Endodermal cell (in vitro differentiated cells): Measurements from ENCODE around the gene RARRES1. TPM values are rescaled to one million over a fixed set of nuclear protein-coding genes. Genes with fewer than 3 reads are reported as not detected.

Experiments used
- DNase-seq: peaks from one replicate; pipeline ENCODE4 v3.0.0-alpha.2; 2017
- H3K27ac ChIP-seq: 2 replicates; pipeline ENCODE4 v1.5.1; 2013; ENCODE audit warnings: mild to moderate bottlenecking, low read depth, low read length, moderate library complexity
- H3K27me3 ChIP-seq: 2 replicates; pipeline ENCODE4 v1.6.1; 2013; ENCODE audit warnings: mild to moderate bottlenecking, low read length, moderate library complexity; ENCODE audit not compliant: insufficient read depth, control insufficient read depth, poor library complexity, severe bottlenecking
- H3K36me3 ChIP-seq: 2 replicates; pipeline ENCODE4 v1.7.0; 2013; ENCODE audit warnings: mild to moderate bottlenecking, low read length, moderate library complexity; ENCODE audit not compliant: control insufficient read depth, insufficient read depth
- H3K4me1 ChIP-seq: one replicate; pipeline ENCODE4 v1.7.0; 2013; ENCODE audit warnings: low read length; ENCODE audit not compliant: control insufficient read depth, insufficient read depth
- H3K4me3 ChIP-seq: 2 replicates; pipeline ENCODE4 v1.5.1; 2013; ENCODE audit warnings: mild to moderate bottlenecking, low read length, moderate library complexity
- H3K9ac ChIP-seq: 2 replicates; pipeline ENCODE4 v1.6.1; 2013; ENCODE audit warnings: mild to moderate bottlenecking, low read length, moderate library complexity; ENCODE audit not compliant: poor library complexity, severe bottlenecking; ENCODE audit errors: extremely low read depth
- H3K9me3 ChIP-seq: 2 replicates; pipeline ENCODE4 v1.6.1; 2013; ENCODE audit warnings: mild to moderate bottlenecking, low read length, moderate library complexity; ENCODE audit not compliant: control insufficient read depth
- H3K27ac Mint-ChIP-seq: 2 replicates; pipeline ENCODE4 v1.8.0; 2020; ENCODE audit warnings: mixed read lengths
- H3K27me3 Mint-ChIP-seq: 2 replicates; pipeline ENCODE4 v1.8.0; 2021; ENCODE audit warnings: mild to moderate bottlenecking, mixed read lengths; ENCODE audit not compliant: insufficient read depth
- H3K36me3 Mint-ChIP-seq: 2 replicates; pipeline ENCODE4 v1.8.0; 2020; ENCODE audit warnings: low read depth, mixed read lengths
- H3K4me1 Mint-ChIP-seq: 2 replicates; pipeline ENCODE4 v1.8.0; 2020; ENCODE audit warnings: mixed read lengths
- H3K4me3 Mint-ChIP-seq: 2 replicates; pipeline ENCODE4 v1.8.0; 2020; ENCODE audit warnings: mild to moderate bottlenecking, moderate library complexity, mixed read lengths
- H3K9me3 Mint-ChIP-seq: 2 replicates; pipeline ENCODE4 v1.8.0; 2020; ENCODE audit warnings: mild to moderate bottlenecking, mixed read lengths
- WGBS, 2 experiments: methylation state at CpG; one replicate each; pipeline versions ENCODE4 v1.1.5 to v1.1.7; 2013; ENCODE audit warnings: missing lambda C conversion rate in 2 of 2, mixed read lengths in 1 of 2; ENCODE audit not compliant: insufficient coverage in 1 of 2, insufficient read length in 1 of 2; 5-methylcytosine and 5-hydroxymethylcytosine counted together
- total RNA-seq, 2 donors: library from RNA; stranded (reverse); fragmentation: NEBNext Ultra II Directional in 1 of 2; extraction: Animal tissue kit (Norgen Biotek cat#: 25700) in 1 of 2; gene quantifications; 2 replicates in 1 of 2; 3 replicates in 1 of 2; pipeline ENCODE4 v1.2.1, GENCODE V29; 2021
- TF ChIP-seq, protein P1 (sequence below): fragments of 200-600 bp; sonication (generic); conservative IDR thresholded peaks from 2 replicates; pipeline ENCODE4 v1.5.0; 2021; ENCODE audit warnings: antibody characterized with exemption, mild to moderate bottlenecking

The RARRES1 gene
- total RNA-seq, 2 donors from 2014 or later: 0.58 to 0.95 TPM

DNA sequence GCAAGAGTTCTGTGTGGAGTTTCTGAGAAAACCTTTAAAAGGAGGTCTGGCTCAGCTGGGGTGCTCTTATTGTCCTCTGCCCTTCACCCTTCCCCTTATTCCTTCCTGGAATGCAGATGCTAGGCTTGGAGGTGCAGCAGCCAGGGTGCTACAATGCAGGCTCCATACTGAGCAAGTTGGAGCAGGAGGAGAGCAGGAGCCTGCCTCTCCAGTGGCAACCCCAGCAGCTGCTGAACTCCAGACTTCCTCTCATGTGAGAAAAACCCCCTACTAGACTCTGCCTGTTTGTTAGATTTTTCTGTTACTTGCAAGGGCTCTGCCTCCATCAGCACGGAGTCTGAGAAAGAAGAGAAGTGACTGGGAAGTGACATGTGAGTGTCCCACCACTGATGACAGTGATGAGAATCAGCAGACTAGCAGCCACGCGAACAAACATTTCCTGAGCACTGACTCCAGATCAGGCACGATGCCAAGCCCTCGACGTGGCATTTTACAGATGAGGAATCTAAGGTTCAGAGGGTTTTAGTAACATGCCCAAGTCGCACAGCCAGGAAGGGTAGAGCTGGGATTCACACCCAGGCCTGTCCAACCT lies 16.1 kb upstream of the RARRES1 start:
- H3K4me3 ChIP-seq: no peak overlapping the region
- no peaks in the 10 kb centered on the region for H3K9me3 ChIP-seq
- no peak for DNase-seq
- no peak overlapping the region for H3K9ac ChIP-seq
- no peak overlapping the region for H3K27ac ChIP-seq
- no peaks in the 10 kb centered on the region for H3K4me1 Mint-ChIP-seq
- no peak overlapping the region for H3K27ac Mint-ChIP-seq
- peaks cover 7% of the 10 kb centered on the region for H3K36me3 Mint-ChIP-seq
- H3K27me3 ChIP-seq: no peaks in the 10 kb centered on the region
- H3K9me3 Mint-ChIP-seq: no peaks in the 10 kb centered on the region
- H3K27me3 Mint-ChIP-seq: no peaks in the 10 kb centered on the region
- H3K36me3 ChIP-seq: no peaks in the 10 kb centered on the region
- no peak overlapping the region for H3K4me3 Mint-ChIP-seq
- H3K4me1 ChIP-seq: no peaks in the 10 kb centered on the region
- TF ChIP-seq, protein P1, sequence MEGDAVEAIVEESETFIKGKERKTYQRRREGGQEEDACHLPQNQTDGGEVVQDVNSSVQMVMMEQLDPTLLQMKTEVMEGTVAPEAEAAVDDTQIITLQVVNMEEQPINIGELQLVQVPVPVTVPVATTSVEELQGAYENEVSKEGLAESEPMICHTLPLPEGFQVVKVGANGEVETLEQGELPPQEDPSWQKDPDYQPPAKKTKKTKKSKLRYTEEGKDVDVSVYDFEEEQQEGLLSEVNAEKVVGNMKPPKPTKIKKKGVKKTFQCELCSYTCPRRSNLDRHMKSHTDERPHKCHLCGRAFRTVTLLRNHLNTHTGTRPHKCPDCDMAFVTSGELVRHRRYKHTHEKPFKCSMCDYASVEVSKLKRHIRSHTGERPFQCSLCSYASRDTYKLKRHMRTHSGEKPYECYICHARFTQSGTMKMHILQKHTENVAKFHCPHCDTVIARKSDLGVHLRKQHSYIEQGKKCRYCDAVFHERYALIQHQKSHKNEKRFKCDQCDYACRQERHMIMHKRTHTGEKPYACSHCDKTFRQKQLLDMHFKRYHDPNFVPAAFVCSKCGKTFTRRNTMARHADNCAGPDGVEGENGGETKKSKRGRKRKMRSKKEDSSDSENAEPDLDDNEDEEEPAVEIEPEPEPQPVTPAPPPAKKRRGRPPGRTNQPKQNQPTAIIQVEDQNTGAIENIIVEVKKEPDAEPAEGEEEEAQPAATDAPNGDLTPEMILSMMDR: no peak
- WGBS, 2 experiments: 89 to 94% methylated on average over 6 to 7 of the region's 7 CpGs

DNA sequence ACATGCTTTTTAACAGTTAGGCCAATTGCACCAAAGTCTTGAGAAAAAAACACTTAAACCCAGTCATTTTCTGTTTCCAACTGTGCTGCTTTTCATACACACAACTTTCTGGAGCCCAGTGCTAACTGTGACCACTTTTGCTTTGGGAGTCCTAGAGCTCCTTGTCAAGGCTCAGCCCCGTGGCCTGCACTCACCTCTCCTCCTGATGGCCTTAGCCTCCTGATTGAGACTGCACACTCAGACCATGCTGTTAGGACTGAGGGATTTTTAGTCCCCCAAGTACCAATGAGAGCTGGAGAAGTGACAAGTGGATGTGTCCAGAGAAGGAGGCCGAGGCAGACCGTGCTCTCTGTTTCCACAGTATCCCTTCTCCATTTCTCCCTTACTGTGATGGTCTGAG lies 15.2 kb upstream of the RARRES1 start:
- H3K27me3 Mint-ChIP-seq: no peaks in the 10 kb centered on the region
- Histone ChIP-seq H3K9ac (no peak overlapping the region), H3K4me1 (no peaks in the 10 kb centered on the region), H3K9me3 (no peaks in the 10 kb centered on the region), H3K27ac (no peak overlapping the region), H3K36me3 (no peaks in the 10 kb centered on the region), H3K4me3 (no peak overlapping the region), H3K27me3 (no peaks in the 10 kb centered on the region)
- no peak for DNase-seq
- H3K4me1 Mint-ChIP-seq: no peaks in the 10 kb centered on the region
- TF ChIP-seq, protein P1: no peak
- H3K4me3 Mint-ChIP-seq: no peak overlapping the region
- 91 to 100% methylated on average over 1 to 3 of the region's 3 CpGs for WGBS, 2 experiments
- peaks cover 7% of the 10 kb centered on the region for H3K36me3 Mint-ChIP-seq
- no peaks in the 10 kb centered on the region for H3K9me3 Mint-ChIP-seq
- no peak overlapping the region for H3K27ac Mint-ChIP-seq

DNA sequence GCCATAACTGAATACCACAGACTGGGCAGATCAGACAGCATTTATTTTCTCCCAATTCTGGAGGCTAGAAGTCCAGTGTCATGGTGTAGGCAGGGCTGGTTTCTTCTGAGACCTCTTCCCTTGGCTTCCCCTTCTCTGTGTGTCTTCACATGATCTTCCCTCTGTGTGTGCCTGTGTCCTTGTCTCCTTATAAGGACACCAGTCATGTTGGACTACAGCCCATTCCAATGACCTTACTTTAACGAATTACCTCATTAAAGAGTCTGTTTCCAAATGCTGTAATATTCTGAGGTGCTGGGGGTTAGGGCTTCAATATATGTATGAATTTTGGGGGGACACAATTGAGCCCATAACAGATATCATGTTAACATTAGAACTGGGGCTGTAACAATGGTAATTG lies 13.3 kb upstream of the RARRES1 start:
- H3K27ac Mint-ChIP-seq: no peak overlapping the region

More for the DNA sequence above, 13.3 kb upstream of the RARRES1 start:
- no peak for DNase-seq
- Histone ChIP-seq H3K4me1 (no peaks in the 10 kb centered on the region), H3K27ac (no peak overlapping the region), H3K9ac (no peak overlapping the region), H3K36me3 (no peaks in the 10 kb centered on the region), H3K27me3 (no peaks in the 10 kb centered on the region), H3K4me3 (no peak overlapping the region), H3K9me3 (no peaks in the 10 kb centered on the region)
- TF ChIP-seq, protein P1: no peak
- Mint-ChIP-seq H3K9me3 (no peaks in the 10 kb centered on the region), H3K4me1 (no peaks in the 10 kb centered on the region), H3K27me3 (no peaks in the 10 kb centered on the region), H3K36me3 (peaks cover 10% of the 10 kb centered on the region), H3K4me3 (no peak overlapping the region)
- WGBS, 2 experiments: 92% methylated on average over 1 of the region's 1 CpG; no CpG with 5 or more reads in 1 of the 2 experiments
